GM11168 (cell line): Measurements from ENCODE around the gene UBE3D.
"Not testable (repeated sequence)": the region's sequence is repeated elsewhere in the genome, so short reads cannot be mapped to it uniquely, and the experiment has no call there.

Experiments used
- in situ Hi-C: fragments of 300-500 bp; cut with MboI; formaldehyde crosslinking; loops from one replicate; pipeline ENCODE4 v1.12.0; 2022; ENCODE audit warnings: low sequenced_read_pairs; ENCODE audit not compliant: unreplicated experiment

UBE3D gene

GRCh38 chr6:82984720-82985119 is 80.9 kb downstream of the UBE3D start:
- in situ Hi-C loops: no loop called here

GRCh38 chr6:82980086-82980485 is 85.6 kb downstream of the UBE3D start:
- in situ Hi-C loops: no loop called here

GRCh38 chr6:82979657-82980056 is 86.0 kb downstream of the UBE3D start:
- in situ Hi-C loops: no loop called here

GRCh38 chr6:82978362-82978945 is 87.2 kb downstream of the UBE3D start:
- in situ Hi-C loops: no loop called here

- in situ Hi-C loops: no loop called here
These were observed 89.5 kb downstream of the UBE3D start for GRCh38 chr6:82976179-82976578.

- in situ Hi-C loops: no loop called here
These were observed 93.7 kb downstream of the UBE3D start for GRCh38 chr6:82971877-82972460.

- in situ Hi-C loops: no loop called here
These were observed 94.8 kb downstream of the UBE3D start for GRCh38 chr6:82970839-82971238.

GRCh38 chr6:82968708-82969107 is 96.9 kb downstream of the UBE3D start:
- in situ Hi-C loops: no loop called here

GRCh38 chr6:82963191-82963925 is 102.3 kb downstream of the UBE3D start:
- in situ Hi-C loops: no loop called here

GRCh38 chr6:82959385-82959941 is 106.2 kb downstream of the UBE3D start:
- in situ Hi-C loops: no loop called here

GRCh38 chr6:82958551-82958950 is 107.1 kb downstream of the UBE3D start:
- in situ Hi-C loops: no loop called here

GRCh38 chr6:82957868-82958245 is 107.8 kb downstream of the UBE3D start:
- in situ Hi-C loops: no loop called here

- in situ Hi-C loops: no loop called here
These were observed 108.3 kb downstream of the UBE3D start for GRCh38 chr6:82957171-82957867.

GRCh38 chr6:82955841-82956240 is 109.8 kb downstream of the UBE3D start:
- in situ Hi-C loops: no loop called here

GRCh38 chr6:82954937-82955577 is 110.6 kb downstream of the UBE3D start:
- in situ Hi-C loops: no loop called here

- in situ Hi-C loops: no loop called here
These were observed 111.3 kb downstream of the UBE3D start for GRCh38 chr6:82954356-82954755.

- in situ Hi-C loops: no loop called here
These were observed 111.8 kb downstream of the UBE3D start for GRCh38 chr6:82953871-82954270.

- in situ Hi-C loops: no loop called here
These were observed 113.7 kb downstream of the UBE3D start for GRCh38 chr6:82951935-82952334.

- in situ Hi-C loops: no loop called here
These were observed 114.3 kb downstream of the UBE3D start for GRCh38 chr6:82951389-82951788.

GRCh38 chr6:82930915-82931314 is 134.7 kb downstream of the UBE3D start:
- in situ Hi-C loops: not testable (repeated sequence)
